Progenitor cell of endocrine pancreas (in vitro differentiated cells): ENCODE data around the gene CYSRT1. TPM values are rescaled to one million over a fixed set of nuclear protein-coding genes. Genes with fewer than 3 reads are reported as not detected.

Source experiments
- DNase-seq: peaks from one replicate; pipeline ENCODE4 v3.0.0; 2021; ENCODE audit warnings: low spot score; ENCODE audit not compliant: unreplicated experiment
- H3K27ac Mint-ChIP-seq: 2 replicates; pipeline ENCODE4 v1.8.0; 2021; ENCODE audit warnings: mild to moderate bottlenecking, moderate library complexity, mixed read lengths
- H3K27me3 Mint-ChIP-seq: 2 replicates; pipeline ENCODE4 v1.8.0; 2021; ENCODE audit warnings: mixed read lengths
- H3K36me3 Mint-ChIP-seq: 2 replicates; pipeline ENCODE4 v1.8.0; 2022; ENCODE audit warnings: mixed read lengths; ENCODE audit not compliant: insufficient read depth
- H3K4me1 Mint-ChIP-seq: 2 replicates; pipeline ENCODE4 v1.8.0; 2021; ENCODE audit warnings: low read depth, mixed read lengths
- H3K4me3 Mint-ChIP-seq: 2 replicates; pipeline ENCODE4 v1.8.0; 2021; ENCODE audit warnings: low read depth, mild to moderate bottlenecking, moderate library complexity, mixed read lengths
- H3K9me3 Mint-ChIP-seq: 2 replicates; pipeline ENCODE4 v1.8.0; 2021; ENCODE audit warnings: low read depth, mixed read lengths
- CTCF ChIP-seq: fragments of 200-600 bp; sonication (generic); IDR thresholded peaks from one replicate; pipeline ENCODE4 v1.5.0; 2021; ENCODE audit warnings: antibody characterized with exemption, mild to moderate bottlenecking; ENCODE audit not compliant: unreplicated experiment
- total RNA-seq: library from RNA; stranded (reverse); gene quantifications from 2 replicates; pipeline ENCODE4 v1.2.1, GENCODE V29; 2021

Gene CYSRT1
- total RNA-seq, 1 donor from 2014 or later: 2.7 TPM

DNA sequence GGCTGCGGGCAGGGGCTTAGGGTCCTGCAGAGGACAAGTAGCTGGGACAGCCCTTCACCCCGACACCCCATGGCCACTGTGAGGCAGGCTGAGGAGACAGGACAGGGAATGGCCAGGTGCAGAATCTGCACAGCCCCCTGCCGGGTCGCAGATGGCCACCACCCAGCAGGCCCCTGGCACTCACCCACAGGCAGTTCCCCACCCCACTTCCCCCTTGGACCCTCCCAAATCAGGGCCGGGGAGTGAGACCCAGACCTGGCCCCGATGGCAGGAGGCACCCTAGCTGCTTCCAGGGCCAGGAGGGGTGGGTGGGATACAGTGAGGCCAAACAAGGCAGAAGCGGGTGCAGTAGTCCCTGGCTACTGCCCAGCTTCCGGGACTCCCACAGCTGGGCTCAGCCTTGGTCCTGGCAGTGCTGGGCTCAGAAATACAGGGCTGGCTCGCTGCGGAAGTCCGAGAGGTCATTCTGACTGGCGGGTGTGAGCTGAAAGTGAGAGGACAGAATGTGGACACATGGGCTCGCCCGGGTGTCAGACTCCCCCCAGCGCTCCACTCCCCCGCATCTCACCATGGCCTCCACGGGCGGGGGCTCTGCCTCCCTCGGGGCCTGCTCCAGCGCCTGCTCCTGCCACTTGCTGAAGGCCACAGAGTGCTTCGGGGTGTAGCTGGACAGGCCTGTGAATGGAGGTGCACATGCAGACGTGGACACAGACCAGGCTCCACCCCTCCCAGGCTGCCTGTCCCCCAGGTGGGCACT is 33.1 kb upstream of the CYSRT1 start:
- no peaks in the 10 kb centered on the region for H3K27me3 Mint-ChIP-seq
- H3K36me3 Mint-ChIP-seq: no peaks in the 10 kb centered on the region
- no peak for DNase-seq
- no peak overlapping the region for H3K27ac Mint-ChIP-seq
- H3K4me1 Mint-ChIP-seq: peaks cover 16% of the 10 kb centered on the region
- TF ChIP-seq CTCF: no peak
- H3K9me3 Mint-ChIP-seq: no peaks in the 10 kb centered on the region
- no peak overlapping the region for H3K4me3 Mint-ChIP-seq

- Mint-ChIP-seq H3K27ac (no peak overlapping the region), H3K4me1 (peaks cover 14% of the 10 kb centered on the region), H3K36me3 (no peaks in the 10 kb centered on the region), H3K27me3 (no peaks in the 10 kb centered on the region), H3K9me3 (no peaks in the 10 kb centered on the region), H3K4me3 (no peak overlapping the region)
- no peak for DNase-seq
- no peak for TF ChIP-seq CTCF
Measured at GRCh38 chr9:137192448-137192780, 32.6 kb upstream of the CYSRT1 start.

DNA sequence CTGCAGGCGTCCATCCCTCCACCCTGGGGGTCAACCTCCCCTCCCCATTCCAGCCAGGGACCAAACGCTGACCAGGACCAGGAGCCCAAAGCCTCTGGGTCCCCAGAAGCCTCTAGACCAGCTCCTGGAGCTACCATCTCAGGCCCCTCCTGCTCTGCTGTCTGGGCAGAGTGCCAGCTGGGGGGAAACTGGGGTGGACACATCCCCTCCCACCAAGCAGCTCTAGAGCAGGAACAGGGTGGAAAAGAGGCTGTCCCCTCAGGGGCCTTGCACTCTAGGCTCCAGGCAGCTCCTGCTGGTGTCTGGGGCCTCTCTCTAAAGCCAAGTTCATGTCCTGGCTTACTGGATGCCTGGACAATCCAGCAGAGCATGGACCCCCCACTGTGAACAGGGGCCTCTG is 32.1 kb upstream of the CYSRT1 start:
- Mint-ChIP-seq H3K27ac (no peak overlapping the region), H3K4me3 (no peak overlapping the region), H3K27me3 (no peaks in the 10 kb centered on the region), H3K4me1 (peaks cover 11% of the 10 kb centered on the region), H3K9me3 (no peaks in the 10 kb centered on the region), H3K36me3 (no peaks in the 10 kb centered on the region)
- TF ChIP-seq CTCF: no peak
- DNase-seq: no peak

DNA sequence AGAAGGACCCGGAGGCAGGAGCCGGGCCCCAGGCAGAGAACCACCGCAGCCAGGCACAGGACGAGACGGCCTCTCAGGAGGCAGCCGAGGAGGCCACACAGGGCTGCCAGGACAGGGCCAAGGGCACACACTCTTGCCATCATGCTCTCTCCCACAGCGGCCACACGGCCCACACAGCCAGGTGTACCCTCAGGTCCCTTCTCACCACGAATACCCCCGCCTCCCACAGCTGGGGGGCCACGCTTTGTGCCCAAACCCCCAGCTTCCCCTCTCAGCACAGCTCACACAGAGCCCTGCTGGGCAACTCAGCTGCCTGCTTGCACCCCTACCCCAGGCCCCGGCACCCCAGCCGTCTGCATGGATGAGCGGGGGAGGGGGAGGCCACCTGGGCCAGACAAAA is 31.2 kb upstream of the CYSRT1 start:
- Mint-ChIP-seq H3K9me3 (no peaks in the 10 kb centered on the region), H3K4me3 (no peak overlapping the region), H3K27ac (no peak overlapping the region), H3K36me3 (no peaks in the 10 kb centered on the region), H3K4me1 (peaks cover 15% of the 10 kb centered on the region), H3K27me3 (no peaks in the 10 kb centered on the region)
- no peak for DNase-seq
- no peak for TF ChIP-seq CTCF

- no peaks in the 10 kb centered on the region for H3K27me3 Mint-ChIP-seq
- no peak overlapping the region for H3K4me3 Mint-ChIP-seq
- H3K36me3 Mint-ChIP-seq: no peaks in the 10 kb centered on the region
- no peak for TF ChIP-seq CTCF
- no peaks in the 10 kb centered on the region for H3K9me3 Mint-ChIP-seq
- DNase-seq: no peak
- peaks cover 12% of the 10 kb centered on the region for H3K4me1 Mint-ChIP-seq
- H3K27ac Mint-ChIP-seq: no peak overlapping the region
Measured at GRCh38 chr9:137194388-137194787, 30.6 kb upstream of the CYSRT1 start.
